Heart left ventricle (tissue), 16 donors: Measurements from ENCODE around the gene SYPL1. TPM values are rescaled to one million over a fixed set of nuclear protein-coding genes. Genes with fewer than 3 reads are reported as not detected.

Experiments used
- ATAC-seq, 4 donors: fragments of 200-7000 bp; cut with Tn5 transposase; one replicate each; pipeline ENCODE4 v1.9.1; 2020 to 2022; ENCODE audit warnings: moderate library complexity in 4 of 4, mild to moderate bottlenecking in 3 of 4, moderate number of reproducible peaks in 1 of 4
- DNase-seq, 5 donors: peaks; one replicate each; pipeline ENCODE4 v3.0.0-alpha.2; 2020
- H3K27ac ChIP-seq, 12 donors: fragments of 200-600 bp; sonication (generic) in 4 of 12; one replicate each; pipeline versions ENCODE4 v1.5.0 to v1.8.0; 2016 to 2022; ENCODE audit warnings: mild to moderate bottlenecking in 2 of 12
- H3K27me3 ChIP-seq, 9 donors: fragments of 200-600 bp; sonication (generic) in 2 of 9; one replicate each; pipeline versions ENCODE4 v1.5.1 to v1.8.0; 2016 to 2022; ENCODE audit warnings: mild to moderate bottlenecking in 3 of 9
- H3K36me3 ChIP-seq, 9 donors: fragments of 200-600 bp; sonication (generic) in 2 of 9; one replicate each; pipeline versions ENCODE4 v1.5.0 to v1.8.0; 2018 to 2022; ENCODE audit warnings: mild to moderate bottlenecking in 2 of 9
- H3K4me1 ChIP-seq, 12 donors: fragments of 200-600 bp; sonication (generic) in 4 of 12; one replicate each; pipeline versions ENCODE4 v1.5.0 to v1.8.0; 2016 to 2022; ENCODE audit warnings: mild to moderate bottlenecking in 3 of 12
- H3K4me3 ChIP-seq, 12 donors: fragments of 200-600 bp; sonication (generic) in 4 of 12; one replicate each; pipeline versions ENCODE4 v1.5.0 to v1.8.0; 2017 to 2022; ENCODE audit warnings: mild to moderate bottlenecking in 9 of 12, moderate library complexity in 4 of 12
- H3K9me3 ChIP-seq, 12 donors: fragments of 200-600 bp; sonication (generic) in 4 of 12; one replicate each; pipeline versions ENCODE4 v1.5.0 to v1.8.0; 2016 to 2022; ENCODE audit warnings: mild to moderate bottlenecking in 1 of 12
- POLR2A ChIP-seq, 2 donors: fragments of 450-650 bp; IDR thresholded peaks; one replicate each; pipeline ENCODE4 v1.6.1; 2017; ENCODE audit warnings: antibody characterized with exemption in 2 of 2, mild to moderate bottlenecking in 2 of 2, moderate library complexity in 2 of 2
- WGBS, 4 donors: extraction: QIAGEN DNeasy Blood & Tissue Kit in 2 of 4; methylation state at CpG; one replicate each; pipeline versions ENCODE4 v1.1.5 to v1.1.7; 2013 to 2018; 5-methylcytosine and 5-hydroxymethylcytosine counted together
- intact Hi-C, 10 donors: fragments of 100-400 bp; cut with DNase I; formaldehyde crosslinking; loops; one replicate each; pipeline versions ENCODE4 v1.11.1 to v1.14.2; 2022
- polyA plus RNA-seq, 2 donors: library from polyadenylated mRNA; stranded (reverse); fragments of 200-250 nt; gene quantifications; one replicate each; pipeline ENCODE4 v1.2.3, GENCODE V29; 2013
- total RNA-seq, 9 donors: library from RNA; depleted of rRNA in 2 of 9; stranded (reverse); fragments of >200 nt in 2 of 9; fragmentation: NEBNext Ultra II Directional in 3 of 9; extraction: Animal tissue kit (Norgen Biotek cat#: 25700) in 3 of 9; gene quantifications; one replicate each; pipeline versions ENCODE4 v1.1.0 to v1.2.4, GENCODE V29; 2016 to 2023
- TF ChIP-seq, protein P1 (sequence below), 12 donors: fragments of 200-600 bp; sonication (generic) in 4 of 12; IDR thresholded peaks; one replicate each; pipeline versions ENCODE4 v1.5.0 to v1.8.0; 2018 to 2022; ENCODE audit warnings: antibody characterized with exemption in 12 of 12, mild to moderate bottlenecking in 5 of 12
- donor health status: ischemic (EF 13 %, LVEDD 7.1; RV severe dilation, severe dysfunction).
- donor health status: healthy with polysubstance abuse.
- donor health status: DM: no; HTN: yes; CAD: no.
- donor health status: DM: no; HTN: no; CAD: no.
- donor health status: ischemic (EF 25% LVEDD 6.9; RV normal size, moderate dysfunction).
- donor health status: ischemic (EF 25% LVEDD 5.7; RV mildly dilated, moderate dysfunction).
- donor health status: healthy.
- donor health status: DM: yes; HTN: yes; CAD: no.
- donor health status: ischemic (EF 35%, LVEDD 5.7; RV mildly dilated, moderate dysfunction).
- donor health status: nonischemic (EF 11% LVEDD 7.7; RV severe dilation, severe dysfunction).
- donor health status: DM: yes; HTN: yes; CAD: no.
- donor health status: PGD.
- donor health status: ischemic (EF 29% LVEDD 5.4; RV normal size, mild dysfunction).
- donor health status: nonischemic (EF 23%, LVEDD 6.1; RV moderate dilation, normal function).

SYPL1 gene
- total and polyA plus RNA-seq, 11 donors, result 70.6 to 99.8 (median 78.5) TPM

DNA sequence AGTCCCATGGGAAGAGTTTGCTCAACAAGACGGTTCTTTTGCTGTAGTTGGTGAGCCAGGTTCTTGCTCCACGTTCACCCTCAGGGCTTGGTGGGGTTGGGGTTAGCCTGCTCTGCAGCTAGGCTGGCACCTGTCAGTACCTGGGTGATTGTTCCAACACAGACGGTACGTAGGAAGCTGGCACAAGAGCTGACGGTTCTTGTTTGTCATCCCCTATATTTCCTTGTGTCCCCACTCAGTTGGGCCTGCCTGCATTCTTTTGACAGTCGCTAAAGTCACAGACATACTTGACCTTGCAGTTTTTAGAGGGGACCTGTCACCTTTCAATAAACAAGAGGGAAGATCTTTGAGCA is 40.2 kb upstream of the SYPL1 start:
- H3K4me3 ChIP-seq, result no peak overlapping the region
- H3K9me3 ChIP-seq, result no peaks in the 10 kb centered on the region
- intact Hi-C loops, result loop anchor here in 7 of 10 donors (2.0 to 10.0 kb wide), 5 partner anchors 40 to 497 kb away; partner anchors contain the start of genes SYPL1 (in 4 of the 7) and ATXN7L1 (in 1 of the 7)
- no peak overlapping the region for H3K27ac ChIP-seq
- H3K36me3 ChIP-seq, result no peaks in the 10 kb centered on the region
- DNase-seq, result no peak
- 75 to 79% (median 77%) methylated on average over 6 of the region's 6 CpGs for whole genome bisulfite sequencing, 4 donors
- peaks cover 0 to 5% (median 0%) of the 10 kb centered on the region in 9 donors for H3K27me3 ChIP-seq
- ATAC-seq, result no peak
- H3K4me1 ChIP-seq, result peaks cover 0 to 19% (median 10%) of the 10 kb centered on the region in 12 donors
- TF ChIP-seq, protein P1, sequence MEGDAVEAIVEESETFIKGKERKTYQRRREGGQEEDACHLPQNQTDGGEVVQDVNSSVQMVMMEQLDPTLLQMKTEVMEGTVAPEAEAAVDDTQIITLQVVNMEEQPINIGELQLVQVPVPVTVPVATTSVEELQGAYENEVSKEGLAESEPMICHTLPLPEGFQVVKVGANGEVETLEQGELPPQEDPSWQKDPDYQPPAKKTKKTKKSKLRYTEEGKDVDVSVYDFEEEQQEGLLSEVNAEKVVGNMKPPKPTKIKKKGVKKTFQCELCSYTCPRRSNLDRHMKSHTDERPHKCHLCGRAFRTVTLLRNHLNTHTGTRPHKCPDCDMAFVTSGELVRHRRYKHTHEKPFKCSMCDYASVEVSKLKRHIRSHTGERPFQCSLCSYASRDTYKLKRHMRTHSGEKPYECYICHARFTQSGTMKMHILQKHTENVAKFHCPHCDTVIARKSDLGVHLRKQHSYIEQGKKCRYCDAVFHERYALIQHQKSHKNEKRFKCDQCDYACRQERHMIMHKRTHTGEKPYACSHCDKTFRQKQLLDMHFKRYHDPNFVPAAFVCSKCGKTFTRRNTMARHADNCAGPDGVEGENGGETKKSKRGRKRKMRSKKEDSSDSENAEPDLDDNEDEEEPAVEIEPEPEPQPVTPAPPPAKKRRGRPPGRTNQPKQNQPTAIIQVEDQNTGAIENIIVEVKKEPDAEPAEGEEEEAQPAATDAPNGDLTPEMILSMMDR (IDR thresholded peaks at IDR 0.05), result no peak
- TF ChIP-seq POLR2A (IDR thresholded peaks at IDR 0.05), result no peak

DNA sequence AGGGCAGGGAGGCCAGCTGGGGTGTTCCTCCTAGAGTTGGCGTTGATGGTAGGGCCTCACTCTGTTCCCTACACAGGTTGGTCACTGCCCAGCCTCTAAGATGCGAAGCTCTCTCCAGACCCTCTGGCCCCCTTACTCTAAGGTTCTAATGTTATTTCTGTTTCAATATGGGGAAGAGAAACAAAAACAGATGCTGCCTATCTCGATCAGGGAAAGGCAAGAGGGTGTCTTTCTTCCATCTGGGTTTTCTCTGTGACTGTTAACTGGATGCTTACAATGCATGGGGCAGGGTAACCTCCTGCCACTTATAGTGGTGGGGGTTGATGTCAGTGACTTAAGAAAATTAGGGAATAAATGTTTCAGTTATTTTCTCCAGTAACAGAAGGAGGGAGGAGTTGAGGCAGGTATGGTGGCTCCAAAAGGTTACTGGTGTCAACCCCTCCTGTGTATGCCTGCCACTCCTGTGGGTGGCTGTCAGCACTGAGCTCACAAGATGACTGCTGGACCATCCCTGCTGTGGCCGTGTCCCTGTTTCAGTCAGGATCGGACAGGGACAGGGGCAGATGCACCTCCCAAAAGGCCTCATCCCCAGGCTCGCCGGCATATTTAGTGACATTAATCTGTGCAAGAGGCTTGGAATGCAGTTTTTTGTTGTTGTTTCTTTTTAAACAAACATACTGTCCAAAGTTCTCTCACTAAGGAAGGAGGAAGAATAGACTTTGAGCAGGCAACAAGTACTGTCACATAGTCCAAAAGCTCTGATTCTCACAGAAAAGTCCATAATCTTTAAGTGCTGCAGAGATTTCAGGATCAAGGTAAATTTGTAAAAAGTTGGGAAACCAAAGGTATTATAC is 39.6 kb upstream of the SYPL1 start:
- DNase-seq (no peak), ATAC-seq (no peak)
- Histone ChIP-seq H3K4me1 (peaks cover 0 to 19% (median 10%) of the 10 kb centered on the region in 12 donors), H3K27ac (no peak overlapping the region), H3K27me3 (peaks cover 0 to 5% (median 0%) of the 10 kb centered on the region in 9 donors), H3K9me3 (no peaks in the 10 kb centered on the region), H3K4me3 (no peak overlapping the region), H3K36me3 (no peaks in the 10 kb centered on the region)
- WGBS, 4 donors, result 86 to 92% (median 88%) methylated on average over 7 of the region's 7 CpGs
- intact Hi-C loops, result loop anchor here in 7 of 10 donors (2.0 to 10.0 kb wide), 5 partner anchors 39 to 497 kb away; partner anchors contain the start of genes SYPL1 (in 4 of the 7) and ATXN7L1 (in 1 of the 7)
- TF ChIP-seq POLR2A (IDR thresholded peaks at IDR 0.05), result no peak
- TF ChIP-seq, protein P1 (IDR thresholded peaks at IDR 0.05), result no peak

DNA sequence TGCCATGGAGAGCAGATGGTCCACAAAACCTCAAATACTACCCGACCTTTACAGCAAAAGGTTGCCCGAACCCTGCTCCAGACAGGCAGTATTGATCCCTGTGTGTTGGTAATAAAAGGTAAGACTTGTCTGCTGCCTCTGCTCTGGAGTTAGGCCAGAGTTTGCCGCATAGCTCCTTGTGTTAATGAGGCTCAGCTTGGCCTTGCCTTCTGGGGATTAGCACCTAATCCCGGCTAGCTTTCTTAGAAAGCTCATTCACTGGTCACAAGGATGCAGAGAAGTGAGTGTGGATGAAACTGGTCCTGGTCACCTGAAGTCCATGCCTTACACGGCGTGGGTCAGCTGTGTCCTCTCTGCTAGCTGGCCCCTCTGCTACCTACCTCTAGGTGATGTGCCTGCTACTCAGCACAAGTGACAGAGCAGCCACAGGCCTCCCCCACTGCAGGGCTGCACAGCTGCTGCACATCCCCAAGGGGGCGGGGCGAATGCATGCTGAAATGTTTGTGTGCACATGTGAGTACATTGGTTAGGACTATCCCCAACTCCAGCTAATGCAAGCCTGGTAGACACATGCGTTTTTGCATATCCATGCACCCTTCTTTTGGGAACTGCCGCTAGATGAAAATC is 31.7 kb upstream of the SYPL1 start:
- DNase-seq (no peak), ATAC-seq (no peak)
- Histone ChIP-seq H3K4me3 (no peak overlapping the region), H3K9me3 (peaks cover 0 to 5% (median 0%) of the 10 kb centered on the region in 12 donors), H3K36me3 (no peaks in the 10 kb centered on the region), H3K27me3 (no peaks in the 10 kb centered on the region), H3K27ac (no peak overlapping the region), H3K4me1 (peaks cover 0 to 16% (median 12%) of the 10 kb centered on the region in 12 donors)
- intact Hi-C loops, result no loop called here
- WGBS, 4 donors, result 92 to 93% (median 93%) methylated on average over 10 of the region's 10 CpGs
- TF ChIP-seq POLR2A (IDR thresholded peaks at IDR 0.05), result no peak
- TF ChIP-seq, protein P1 (IDR thresholded peaks at IDR 0.05), result no peak

DNA sequence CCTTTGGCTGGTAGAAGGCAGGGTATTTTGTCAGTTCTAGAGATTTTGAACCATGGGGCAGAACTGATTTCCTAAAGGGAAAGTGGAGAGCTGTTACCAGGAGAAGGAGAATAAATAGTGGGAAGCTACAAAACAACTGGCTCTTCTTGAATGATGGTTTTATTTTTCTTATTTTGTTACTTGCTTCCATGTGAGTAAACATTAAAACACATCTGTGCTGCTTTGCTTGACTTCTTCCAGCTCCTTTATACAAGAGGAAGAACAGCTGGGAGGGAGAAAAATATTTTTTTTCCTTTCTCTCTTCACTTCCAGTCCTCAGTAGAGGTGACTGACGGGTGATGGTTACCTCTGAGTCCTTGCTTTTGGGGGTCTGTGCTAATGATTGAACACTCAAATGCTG is 30.0 kb upstream of the SYPL1 start:
- TF ChIP-seq POLR2A (IDR thresholded peaks at IDR 0.05), result no peak
- TF ChIP-seq, protein P1 (IDR thresholded peaks at IDR 0.05), result no peak
- intact Hi-C loops, result no loop called here
- Histone ChIP-seq H3K4me1 (peaks cover 0 to 16% (median 12%) of the 10 kb centered on the region in 12 donors), H3K27me3 (no peaks in the 10 kb centered on the region), H3K36me3 (no peaks in the 10 kb centered on the region), H3K4me3 (no peak overlapping the region), H3K27ac (no peak overlapping the region), H3K9me3 (peaks cover 0 to 5% (median 0%) of the 10 kb centered on the region in 12 donors)
- DNase-seq (no peak), ATAC-seq (no peak)
- WGBS, 4 donors, result 92 to 100% (median 97%) methylated on average over 1 of the region's 1 CpG
